NCI-H2196 treated with DMSO at 0.1 percent for 48 hours (cell line): Measurements from ENCODE around the gene EEF1B2.

ENCODE experiments used
- DNase-seq: peaks from one replicate; lab custom pipeline; 2025; ENCODE audit not compliant: unreplicated experiment; lab: John Stamatoyannopoulos, UW

Gene EEF1B2

DNA sequence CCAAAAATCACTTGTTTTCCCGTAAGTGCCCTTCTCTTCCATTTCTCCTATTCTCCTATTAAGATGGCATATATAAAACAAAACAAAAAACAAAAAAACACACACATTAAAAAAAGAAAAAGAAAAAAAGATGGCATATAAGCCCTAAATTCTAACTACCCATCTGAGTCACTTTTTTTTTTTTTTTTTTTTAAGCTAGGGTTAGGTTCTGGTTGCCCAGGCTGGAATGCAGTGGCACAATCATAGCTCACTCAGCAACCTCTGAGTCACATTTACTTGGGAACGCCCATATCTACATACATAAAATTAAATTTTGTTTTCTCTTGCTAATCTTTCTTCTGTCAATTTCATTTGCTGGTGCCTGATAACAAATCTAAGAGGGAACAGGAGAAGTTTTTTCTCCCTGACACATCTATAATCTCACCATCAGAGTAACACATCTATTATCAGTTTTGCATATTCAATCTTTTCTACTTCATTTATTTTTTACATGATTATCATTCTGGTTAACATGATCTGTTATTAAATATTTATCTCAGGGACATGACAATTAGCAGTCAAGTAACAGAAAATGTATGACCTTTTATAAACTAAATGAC, 52.1 kb downstream of the EEF1B2 start:
- DNase-seq, result no peak
